Endothelial cell (in vitro differentiated cells): ENCODE measurements around the gene EFNB1. TPM values are rescaled to one million over a fixed set of nuclear protein-coding genes. Genes with fewer than 3 reads are reported as not detected.

Experiments
- DNase-seq: peaks from one replicate; pipeline ENCODE4 v3.0.0; 2021; ENCODE audit warnings: low spot score
- H3K27ac Mint-ChIP-seq: one replicate; pipeline ENCODE4 v1.8.0; 2021; ENCODE audit warnings: mixed read lengths, inconsistent platforms; ENCODE audit not compliant: unreplicated experiment
- H3K27me3 Mint-ChIP-seq: one replicate; pipeline ENCODE4 v1.8.0; 2021; ENCODE audit warnings: mild to moderate bottlenecking, moderate library complexity, mixed read lengths, inconsistent platforms; ENCODE audit not compliant: unreplicated experiment
- H3K36me3 Mint-ChIP-seq: one replicate; pipeline ENCODE4 v1.8.0; 2021; ENCODE audit warnings: mild to moderate bottlenecking, low read depth, mixed read lengths, inconsistent platforms; ENCODE audit not compliant: unreplicated experiment
- H3K4me1 Mint-ChIP-seq: one replicate; pipeline ENCODE4 v1.8.0; 2021; ENCODE audit warnings: mild to moderate bottlenecking, mixed read lengths, inconsistent platforms; ENCODE audit not compliant: unreplicated experiment
- H3K4me3 Mint-ChIP-seq: one replicate; pipeline ENCODE4 v1.8.0; 2021; ENCODE audit warnings: mild to moderate bottlenecking, mixed read lengths, inconsistent platforms; ENCODE audit not compliant: unreplicated experiment
- H3K9me3 Mint-ChIP-seq: one replicate; pipeline ENCODE4 v1.8.0; 2021; ENCODE audit warnings: mixed read lengths, inconsistent platforms; ENCODE audit not compliant: unreplicated experiment
- CTCF ChIP-seq: fragments of 200-600 bp; sonication (generic); IDR thresholded peaks from one replicate; pipeline ENCODE4 v1.5.0; 2021; ENCODE audit warnings: antibody characterized with exemption; ENCODE audit not compliant: unreplicated experiment
- total RNA-seq: library from RNA; stranded (reverse); fragmentation: NEBNext Ultra II Directional; extraction: Animal tissue kit (Norgen Biotek cat#: 25700); gene quantifications from one replicate; pipeline ENCODE4 v1.2.1, GENCODE V29; 2021; ENCODE audit not compliant: unreplicated experiment

Gene EFNB1
- total RNA-seq, 1 donor from 2014 or later, result 7.8 TPM

GRCh38 chrX:68848189-68848940, 19.5 kb downstream of the EFNB1 start:
- Mint-ChIP-seq H3K27me3 (peaks cover 3% of the 10 kb centered on the region), H3K9me3 (no peaks in the 10 kb centered on the region), H3K4me1 (no peaks in the 10 kb centered on the region), H3K4me3 (no peak overlapping the region), H3K36me3 (no peaks in the 10 kb centered on the region), H3K27ac (no peak overlapping the region)
- DNase-seq, result no peak
- no peak for TF ChIP-seq CTCF

DNA sequence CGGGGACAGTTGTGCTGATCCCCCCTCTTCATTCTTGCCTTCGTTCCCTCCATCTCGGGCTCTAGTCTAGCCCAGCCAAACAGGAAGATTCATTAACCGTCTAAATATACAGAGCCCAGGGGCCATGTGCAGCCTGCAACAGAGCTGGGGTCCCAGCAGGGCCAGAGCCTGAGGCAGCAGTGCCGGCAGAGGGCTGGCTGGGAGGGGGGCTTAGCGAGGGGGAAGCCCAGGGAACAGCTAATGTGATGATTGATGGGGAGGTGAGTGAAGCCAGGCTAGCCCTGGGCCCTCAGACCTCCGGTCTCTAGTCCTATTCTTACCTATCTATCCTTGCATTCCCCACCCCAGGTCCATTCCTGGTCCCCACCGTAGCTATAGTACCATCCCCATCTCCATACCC, 22.3 kb downstream of the EFNB1 start:
- Mint-ChIP-seq H3K9me3 (no peaks in the 10 kb centered on the region), H3K27me3 (peaks cover 3% of the 10 kb centered on the region), H3K36me3 (no peaks in the 10 kb centered on the region), H3K4me3 (no peak overlapping the region), H3K4me1 (no peaks in the 10 kb centered on the region), H3K27ac (no peak overlapping the region)
- no peak for TF ChIP-seq CTCF
- no peak for DNase-seq

GRCh38 chrX:68852046-68852445, 23.2 kb downstream of the EFNB1 start:
- no peak for TF ChIP-seq CTCF
- no peaks in the 10 kb centered on the region for H3K36me3 Mint-ChIP-seq
- peaks cover 3% of the 10 kb centered on the region for H3K27me3 Mint-ChIP-seq
- DNase-seq, result no peak
- H3K4me1 Mint-ChIP-seq, result no peaks in the 10 kb centered on the region
- H3K4me3 Mint-ChIP-seq, result no peak overlapping the region
- H3K9me3 Mint-ChIP-seq, result no peaks in the 10 kb centered on the region
- no peak overlapping the region for H3K27ac Mint-ChIP-seq

GRCh38 chrX:68853665-68854251, 24.9 kb downstream of the EFNB1 start:
- Mint-ChIP-seq H3K9me3 (no peaks in the 10 kb centered on the region), H3K27ac (no peak overlapping the region), H3K27me3 (no peaks in the 10 kb centered on the region), H3K4me3 (no peak overlapping the region), H3K36me3 (no peaks in the 10 kb centered on the region), H3K4me1 (no peaks in the 10 kb centered on the region)
- no peak for DNase-seq
- no peak for TF ChIP-seq CTCF

DNA sequence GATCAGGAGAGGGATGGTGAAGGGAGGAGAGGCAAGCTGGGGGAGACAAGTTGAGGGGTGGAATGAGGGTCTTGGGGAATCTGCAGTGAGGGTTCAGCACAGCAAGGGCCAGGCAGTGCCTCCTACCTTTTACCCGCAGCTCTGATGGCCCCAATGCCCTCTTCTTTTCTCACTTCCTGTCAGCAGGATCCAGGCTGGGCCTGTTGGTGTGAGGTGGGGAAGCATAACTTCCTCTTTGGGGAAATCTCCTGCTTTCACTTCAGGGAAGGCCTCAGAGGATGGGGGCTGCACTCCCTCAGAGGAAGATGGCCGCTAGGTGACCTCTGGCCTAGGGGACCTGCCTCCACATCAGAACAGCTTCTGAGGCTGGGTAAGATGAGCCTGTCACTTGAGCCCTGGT, 36.5 kb downstream of the EFNB1 start:
- Mint-ChIP-seq H3K36me3 (no peaks in the 10 kb centered on the region), H3K27me3 (peaks cover 9% of the 10 kb centered on the region), H3K4me3 (no peak overlapping the region), H3K4me1 (no peaks in the 10 kb centered on the region), H3K27ac (no peak overlapping the region), H3K9me3 (no peaks in the 10 kb centered on the region)
- no peak for TF ChIP-seq CTCF
- DNase-seq, result no peak
